NCI-H2196 (cell line): ENCODE data around the gene CTPS1.

Experiments
- DNase-seq: peaks from one replicate; lab custom pipeline; 2025; ENCODE audit not compliant: unreplicated experiment; lab: John Stamatoyannopoulos, UW

The CTPS1 gene

GRCh38 chr1:41022424-41022823 is 42.9 kb downstream of the CTPS1 start:
- DNase-seq = no peak

GRCh38 chr1:41023279-41023990 is 43.9 kb downstream of the CTPS1 start:
- DNase-seq = no peak

- no peak for DNase-seq
These were observed 45.5 kb downstream of the CTPS1 start for GRCh38 chr1:41024953-41025352.

GRCh38 chr1:41025979-41026819 is 46.7 kb downstream of the CTPS1 start:
- DNase-seq = no peak

GRCh38 chr1:41028034-41028642 is 48.6 kb downstream of the CTPS1 start:
- DNase-seq = no peak

GRCh38 chr1:41030872-41031616 is 51.5 kb downstream of the CTPS1 start:
- no peak for DNase-seq

GRCh38 chr1:41032147-41032546 is 52.7 kb downstream of the CTPS1 start:
- no peak for DNase-seq

GRCh38 chr1:41033272-41033671 is 53.8 kb downstream of the CTPS1 start:
- DNase-seq = no peak

GRCh38 chr1:41037116-41037903 is 57.8 kb downstream of the CTPS1 start:
- no peak for DNase-seq

- DNase-seq = no peak
These were observed 58.6 kb downstream of the CTPS1 start for GRCh38 chr1:41038110-41038509.

GRCh38 chr1:41041614-41042270 is 62.2 kb downstream of the CTPS1 start:
- no peak for DNase-seq

- DNase-seq = no peak
These were observed 64.7 kb downstream of the CTPS1 start for GRCh38 chr1:41044187-41044586.

- DNase-seq = no peak
These were observed 66.2 kb downstream of the CTPS1 start for GRCh38 chr1:41045740-41046139.

GRCh38 chr1:41046347-41046775 is 66.9 kb downstream of the CTPS1 start:
- no peak for DNase-seq

GRCh38 chr1:41048540-41048939 is 69.0 kb downstream of the CTPS1 start:
- DNase-seq = no peak

GRCh38 chr1:41051022-41051421 is 71.5 kb downstream of the CTPS1 start:
- no peak for DNase-seq

- DNase-seq = no peak
These were observed 73.8 kb downstream of the CTPS1 start for GRCh38 chr1:41053316-41053715.

- no peak for DNase-seq
These were observed 77.4 kb downstream of the CTPS1 start for GRCh38 chr1:41056907-41057306.
